Suprapubic skin (tissue), 4 donors: ENCODE results near the gene PGP.

Experiments used
- CTCF ChIP-seq, 2 donors: fragments of 200-600 bp in 1 of 2; fragments of 450-650 bp in 1 of 2; sonication (generic) in 1 of 2; IDR thresholded peaks; one replicate each; pipeline ENCODE4 v1.5.1; 2016 to 2019; ENCODE audit warnings: antibody characterized with exemption in 2 of 2, mild to moderate bottlenecking in 1 of 2, moderate library complexity in 1 of 2
- POLR2A ChIP-seq, 2 donors: fragments of 450-650 bp; IDR thresholded peaks; one replicate each; pipeline ENCODE4 v1.6.1; 2017; ENCODE audit warnings: antibody characterized with exemption in 2 of 2, mild to moderate bottlenecking in 2 of 2, moderate library complexity in 2 of 2
- POLR2AphosphoS5 ChIP-seq, 3 donors: sonication (generic); formaldehyde crosslinking; IDR thresholded peaks; one replicate each; pipeline ENCODE4 v1.6.1; 2017; ENCODE audit warnings: antibody characterized with exemption in 3 of 3

DNA sequence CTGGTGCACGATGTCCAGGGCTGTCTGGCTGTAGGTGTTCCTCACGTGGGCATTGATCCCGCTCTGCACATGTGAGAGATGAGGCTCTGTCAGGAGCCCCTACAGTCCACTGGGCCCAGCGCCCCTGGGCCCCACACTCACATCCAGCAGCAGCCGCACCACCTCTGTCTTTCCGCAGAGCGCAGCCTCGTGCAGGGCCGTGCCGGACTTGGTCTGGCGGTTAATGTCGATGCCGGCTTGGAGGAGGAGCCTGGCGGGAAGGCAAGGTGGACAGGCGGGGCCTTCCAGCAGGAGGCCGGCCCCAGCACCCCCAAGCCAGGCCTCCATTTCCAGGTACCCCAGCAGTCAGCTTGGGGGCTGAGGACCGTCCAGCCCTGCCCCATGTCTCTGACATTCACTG lies 27.4 kb downstream of the PGP start:
- TF ChIP-seq POLR2AphosphoS5 (IDR thresholded peaks at IDR 0.05) (no peak), CTCF (IDR thresholded peaks at IDR 0.05) (no peak), POLR2A (IDR thresholded peaks at IDR 0.05) (no peak)
